Measurements from ENCODE around the gene CPNE1. TPM values are rescaled to one million over a fixed set of nuclear protein-coding genes. Genes with fewer than 3 reads are reported as not detected.

The CPNE1 gene
- total RNA-seq, 6 donors from 2014 or later, result 48.8 to 210 (median 177) TPM

- Histone ChIP-seq H3K27ac (peak overlapping the region in 3 of 4 donors; percentile 31 to 52 (median 39)), H3K36me3 (peaks cover 3 to 36% (median 24%) of the 10 kb centered on the region in 4 donors), H3K27me3 (no peaks in the 10 kb centered on the region), H3K9me3 (no peaks in the 10 kb centered on the region), H3K4me3 (no peak overlapping the region), H3K4me1 (peaks cover 49 to 60% (median 55%) of the 10 kb centered on the region in 4 donors)
- ATAC-seq (ENCODE audit: low FRiP score in 2 of 2) (no peak), DNase-seq (no peak)
- 0 to 3% methylated on average over 1 of the region's 1 CpG for WGBS, 2 donors
- TF ChIP-seq POLR2AphosphoS5 (IDR thresholded peaks at IDR 0.05) (no peak), POLR2A (IDR thresholded peaks at IDR 0.05) (no peak), EP300 (IDR thresholded peaks at IDR 0.05) (no peak), CTCF (IDR thresholded peaks at IDR 0.05) (no peak)
Measured at GRCh38 chr20:35657271-35657670, 7.4 kb downstream of the CPNE1 start.

- H3K9me3 ChIP-seq, result no peaks in the 10 kb centered on the region
- H3K36me3 ChIP-seq, result peaks cover 3 to 38% (median 24%) of the 10 kb centered on the region in 4 donors
- TF ChIP-seq POLR2AphosphoS5 (IDR thresholded peaks at IDR 0.05) (no peak), POLR2A (IDR thresholded peaks at IDR 0.05) (no peak)
- peaks cover 25 to 42% (median 37%) of the 10 kb centered on the region in 4 donors for H3K4me1 ChIP-seq
- H3K4me3 ChIP-seq, result no peak overlapping the region
- H3K27ac ChIP-seq, result no peak overlapping the region
- no peak for ATAC-seq (ENCODE audit: low FRiP score in 2 of 2)
- DNase-seq, result no peak
- 91 to 98% methylated on average over 9 of the region's 9 CpGs for WGBS, 2 donors
- H3K27me3 ChIP-seq, result no peaks in the 10 kb centered on the region
Measured at GRCh38 chr20:35654415-35654814, 10.3 kb downstream of the CPNE1 start.

GRCh38 chr20:35653893-35654292 is 10.8 kb downstream of the CPNE1 start:
- no peak overlapping the region for H3K4me3 ChIP-seq
- 91 to 96% methylated on average over 4 of the region's 4 CpGs for WGBS, 2 donors
- TF ChIP-seq POLR2A (IDR thresholded peaks at IDR 0.05) (no peak), EP300 (IDR thresholded peaks at IDR 0.05) (no peak), POLR2AphosphoS5 (IDR thresholded peaks at IDR 0.05) (no peak), CTCF (IDR thresholded peaks at IDR 0.05) (no peak)
- no peaks in the 10 kb centered on the region for H3K27me3 ChIP-seq
- H3K27ac ChIP-seq, result no peak overlapping the region
- H3K9me3 ChIP-seq, result no peaks in the 10 kb centered on the region
- ATAC-seq (ENCODE audit: low FRiP score in 2 of 2) (no peak), DNase-seq (no peak)
- H3K36me3 ChIP-seq, result peaks cover 3 to 38% (median 24%) of the 10 kb centered on the region in 4 donors
- H3K4me1 ChIP-seq, result peaks cover 21 to 42% (median 35%) of the 10 kb centered on the region in 4 donors

GRCh38 chr20:35653430-35653734 is 11.3 kb downstream of the CPNE1 start:
- no peak overlapping the region for H3K27ac ChIP-seq
- peaks cover 19 to 42% (median 32%) of the 10 kb centered on the region in 4 donors for H3K4me1 ChIP-seq
- DNase-seq (no peak), ATAC-seq (ENCODE audit: low FRiP score in 2 of 2) (no peak)
- H3K9me3 ChIP-seq, result no peaks in the 10 kb centered on the region
- WGBS, 2 donors, result 98 to 100% methylated on average over 3 of the region's 3 CpGs
- peaks cover 3 to 38% (median 24%) of the 10 kb centered on the region in 4 donors for H3K36me3 ChIP-seq
- no peaks in the 10 kb centered on the region for H3K27me3 ChIP-seq
- no peak overlapping the region for H3K4me3 ChIP-seq
- TF ChIP-seq EP300 (IDR thresholded peaks at IDR 0.05) (no peak), CTCF (IDR thresholded peaks at IDR 0.05) (no peak), POLR2AphosphoS5 (IDR thresholded peaks at IDR 0.05) (no peak), POLR2A (IDR thresholded peaks at IDR 0.05) (no peak)

GRCh38 chr20:35652641-35653429 is 11.9 kb downstream of the CPNE1 start:
- Histone ChIP-seq H3K27ac (no peak overlapping the region), H3K36me3 (peaks cover 3 to 38% (median 24%) of the 10 kb centered on the region in 4 donors), H3K27me3 (no peaks in the 10 kb centered on the region), H3K9me3 (no peaks in the 10 kb centered on the region), H3K4me3 (no peak overlapping the region), H3K4me1 (peaks cover 15 to 37% (median 29%) of the 10 kb centered on the region in 4 donors)
- no peak for ATAC-seq (ENCODE audit: low FRiP score in 2 of 2)
- WGBS, 2 donors, result 94% methylated on average over 11 to 13 of the region's 13 CpGs
- DNase-seq, result peak in 1 of 2 donors; percentile 58
- TF ChIP-seq POLR2A (IDR thresholded peaks at IDR 0.05), result no peak
- TF ChIP-seq CTCF (IDR thresholded peaks at IDR 0.05), result no peak

Measured in upper lobe of left lung (tissue), 6 donors.